D341Med (cell line): ENCODE data around the gene CC2D1A.

Source experiments
- DNase-seq: peaks from one replicate; pipeline ENCODE4 v3.0.0; 2012; ENCODE audit warnings: low spot score

The CC2D1A gene

DNA sequence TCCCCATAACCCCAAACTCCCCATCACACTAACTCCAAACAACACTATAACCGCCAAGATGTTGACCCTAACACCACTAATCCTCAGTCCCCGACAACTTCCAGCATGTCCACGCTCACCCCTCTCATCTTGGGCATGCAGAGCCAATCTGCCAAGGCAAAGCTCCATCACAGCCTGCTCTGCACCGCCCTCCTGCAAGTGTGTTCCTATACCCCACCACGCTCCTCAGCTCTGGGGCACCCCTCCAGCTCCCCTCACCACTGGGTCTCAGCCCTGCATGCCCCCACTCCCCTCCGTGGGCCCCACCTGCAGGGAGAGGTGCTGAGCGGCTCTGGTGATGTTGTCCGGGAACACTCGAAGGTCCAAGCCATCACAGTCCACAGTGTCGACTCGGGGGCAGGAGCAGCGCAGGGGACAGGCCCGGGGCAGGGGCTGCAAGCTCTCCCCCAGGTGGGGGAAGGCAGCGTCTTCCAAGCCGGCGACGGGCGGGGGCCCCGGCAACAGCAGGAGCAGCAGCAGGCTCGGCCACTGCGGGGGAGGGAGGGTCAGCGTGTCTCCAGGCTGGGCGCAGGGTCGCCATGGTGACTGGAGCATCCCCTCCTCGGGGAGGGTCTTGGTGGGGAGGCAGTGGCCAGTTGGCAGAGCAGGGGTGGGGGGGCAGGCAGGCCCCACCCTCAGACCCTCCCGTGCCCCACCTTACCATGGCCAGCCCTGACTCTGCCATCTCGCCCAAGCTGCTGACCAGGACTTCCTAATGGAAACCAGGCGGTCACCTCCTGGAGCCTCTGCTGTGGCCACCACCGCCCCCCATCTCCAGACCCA is 31.7 kb downstream of the CC2D1A start:
- DNase-seq, result peak; percentile 40

DNA sequence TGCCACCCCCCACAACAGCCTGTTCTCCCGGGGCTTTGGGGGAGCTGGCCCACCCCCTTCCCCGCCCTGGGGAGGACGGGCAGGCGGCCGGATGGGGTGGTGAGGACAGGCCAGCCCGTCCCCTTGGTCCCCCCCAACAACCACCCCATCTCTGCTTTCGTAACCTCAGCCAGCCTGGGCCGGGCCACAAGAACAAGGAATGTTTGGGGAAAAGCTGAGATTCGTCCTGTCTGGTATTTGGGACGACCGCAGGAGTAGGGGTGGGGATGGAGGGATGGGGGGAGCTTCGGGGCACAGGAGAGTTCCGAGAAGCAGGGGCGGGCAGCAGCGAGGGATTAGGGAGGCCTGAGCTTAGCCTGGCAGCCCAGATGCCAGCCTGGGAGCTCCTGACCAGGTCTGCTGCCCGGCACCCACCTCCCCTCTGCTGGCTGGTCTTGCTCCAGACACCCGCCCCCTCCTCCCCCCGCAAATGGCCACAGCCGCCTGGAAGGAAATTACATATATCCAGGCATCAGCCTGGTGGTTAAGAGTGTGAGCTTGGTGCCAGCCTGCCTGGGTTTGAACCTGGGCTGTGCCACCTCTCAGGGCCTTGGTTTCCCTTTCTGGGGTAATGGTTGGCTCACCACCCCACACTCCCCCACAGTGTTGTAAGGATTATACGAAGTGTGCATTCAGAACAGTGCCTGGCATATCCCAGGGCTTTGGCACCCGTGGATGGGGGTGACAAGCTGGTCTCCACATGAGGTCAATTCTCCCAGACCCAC is 32.5 kb downstream of the CC2D1A start, which contains the start of gene PODNL1:
TSS of gene PODNL1 (minus strand) at position 117 of the 764 bp plus-strand sequence. CDS start 236 bp downstream, outside the sequence.
- DNase-seq, result peak; percentile 38

GRCh38 chr19:13942023-13942684 is 36.2 kb downstream of the CC2D1A start:
- peak; percentile 2 for DNase-seq

DNA sequence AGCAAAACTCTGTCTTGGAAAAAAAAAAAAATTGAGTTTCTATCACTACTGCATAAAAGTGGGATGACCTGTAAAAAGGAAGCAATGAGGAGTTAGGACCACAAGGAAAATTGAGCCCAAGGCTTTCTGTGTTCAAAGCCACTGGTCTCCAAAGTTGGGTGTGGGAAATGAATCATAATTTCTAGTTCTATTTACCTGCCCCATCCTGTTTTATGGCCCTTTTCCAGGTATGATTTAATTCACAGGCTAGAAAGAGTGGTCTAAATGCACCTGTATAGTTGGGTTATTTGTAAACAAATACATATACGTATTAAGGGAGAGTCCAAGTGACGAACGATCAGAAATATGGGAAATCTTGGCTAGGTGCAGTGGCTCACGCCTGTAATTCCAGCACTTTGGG is 40.4 kb downstream of the CC2D1A start:
- no peak for DNase-seq

DNA sequence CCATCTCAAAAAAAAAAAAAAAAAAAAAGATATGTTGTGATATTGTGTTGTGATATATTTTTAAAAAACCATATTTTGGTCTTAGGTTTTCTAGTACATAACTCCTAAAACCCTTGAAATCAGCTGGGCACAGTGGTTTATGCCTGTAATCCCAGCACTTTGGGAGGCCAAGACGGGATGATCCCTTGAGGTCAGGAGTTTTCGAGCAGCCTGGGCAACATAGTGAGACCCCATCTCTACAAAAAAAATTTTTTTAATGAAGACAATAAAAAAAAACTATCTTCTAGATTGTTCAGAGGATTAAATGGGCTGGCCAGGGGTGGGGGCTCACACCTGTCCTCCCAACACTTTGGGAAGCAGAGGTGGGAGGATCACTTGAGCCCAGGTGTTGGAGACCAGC is 45.0 kb downstream of the CC2D1A start:
- DNase-seq, result no peak

- DNase-seq, result no peak
Observed at GRCh38 chr19:13951799-13952153, 45.8 kb downstream of the CC2D1A start.

- peak; percentile 99 for DNase-seq
Observed at GRCh38 chr19:13952154-13952930, 46.3 kb downstream of the CC2D1A start, which contains the start of gene DCAF15. Gene DCAF15 (plus strand): TSS chr19:13952509. CDS start chr19:13952513, 4 bp downstream.

DNA sequence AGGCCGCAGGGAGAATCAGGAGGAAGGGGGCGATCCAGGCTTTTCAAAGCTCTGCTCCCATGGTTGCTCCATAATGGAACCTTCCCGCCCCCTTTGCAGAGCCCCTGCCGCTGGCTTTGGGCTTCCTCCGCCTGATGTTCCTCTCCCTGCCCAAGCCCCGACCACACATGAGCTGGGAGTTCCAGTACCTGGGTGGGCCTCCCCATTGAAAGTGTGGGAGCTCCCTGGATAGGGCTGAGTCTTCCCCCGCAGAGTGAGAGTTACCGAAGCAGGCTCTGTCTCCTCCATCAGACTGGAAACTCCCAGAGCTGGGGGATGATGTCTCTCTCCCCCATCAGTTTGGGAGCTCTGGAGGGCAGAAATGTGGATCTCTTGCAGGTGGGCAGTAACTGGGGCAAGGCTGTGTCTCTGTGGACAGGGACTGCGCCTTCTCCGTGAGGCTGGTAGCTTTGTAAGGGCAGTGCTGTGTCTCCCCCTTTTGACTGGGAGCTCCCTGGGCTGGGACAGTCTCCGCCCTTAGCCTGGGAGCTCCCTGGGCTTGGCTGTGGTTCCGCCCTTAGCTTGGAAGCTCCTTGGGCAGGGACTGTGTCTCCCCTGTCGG is 47.0 kb downstream of the CC2D1A start:
- DNase-seq, result no peak

- DNase-seq, result no peak
Observed at GRCh38 chr19:13954185-13954584, 48.2 kb downstream of the CC2D1A start.

DNA sequence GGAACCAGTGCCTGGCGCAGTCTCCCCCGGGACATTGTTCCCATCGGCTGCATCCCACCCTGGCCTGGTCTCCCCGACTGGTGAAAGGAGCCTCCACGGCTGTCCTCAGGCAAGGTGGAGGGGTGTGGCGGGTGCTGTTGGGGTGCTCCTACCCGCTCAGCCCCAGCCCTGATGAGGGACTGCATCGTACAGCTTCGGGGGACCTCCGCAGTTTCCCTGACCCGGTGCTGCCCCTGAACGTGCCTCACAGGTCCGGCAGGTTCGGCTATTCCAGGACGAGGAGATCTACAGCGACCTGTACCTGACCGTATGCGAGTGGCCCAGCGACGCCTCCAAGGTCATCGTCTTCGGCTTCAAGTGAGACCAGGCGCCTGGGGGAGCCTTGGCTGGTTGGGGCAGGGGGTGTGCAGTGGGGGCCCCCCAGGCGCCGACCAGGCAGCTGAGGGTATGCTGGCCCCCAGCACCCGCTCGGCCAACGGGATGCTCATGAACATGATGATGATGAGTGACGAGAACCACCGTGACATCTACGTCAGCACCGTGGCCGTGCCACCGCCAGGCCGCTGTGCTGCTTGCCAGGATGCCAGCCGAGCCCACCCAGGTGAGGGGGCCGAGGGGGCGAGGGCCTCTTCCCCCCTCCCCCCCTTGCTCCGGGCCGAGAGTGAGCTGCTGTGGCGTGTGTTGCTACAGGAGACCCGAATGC is 49.8 kb downstream of the CC2D1A start:
- no peak for DNase-seq

GRCh38 chr19:13956365-13956744 is 50.4 kb downstream of the CC2D1A start:
- no peak for DNase-seq

GRCh38 chr19:13957051-13957450 is 51.0 kb downstream of the CC2D1A start:
- DNase-seq, result no peak

DNA sequence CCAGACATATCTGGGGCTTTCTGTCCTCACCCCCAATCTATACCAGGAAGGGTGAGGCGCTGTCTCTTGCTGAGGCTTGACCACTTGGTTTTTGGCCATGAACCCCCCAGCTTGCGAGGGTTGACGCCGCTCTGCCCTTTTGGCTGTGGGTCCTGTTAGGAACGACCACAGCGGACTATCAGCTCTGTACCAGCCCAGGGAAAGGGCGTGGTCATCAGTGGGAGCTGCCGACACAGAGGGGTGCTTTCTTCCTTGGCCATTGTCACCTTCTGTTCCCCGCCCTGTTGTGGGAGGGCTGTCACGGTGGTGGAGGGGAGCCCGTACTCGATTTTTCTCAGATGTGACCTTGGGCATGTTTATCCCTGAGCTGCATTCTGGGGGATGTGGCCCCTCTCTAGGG is 52.0 kb downstream of the CC2D1A start:
- no peak for DNase-seq

DNA sequence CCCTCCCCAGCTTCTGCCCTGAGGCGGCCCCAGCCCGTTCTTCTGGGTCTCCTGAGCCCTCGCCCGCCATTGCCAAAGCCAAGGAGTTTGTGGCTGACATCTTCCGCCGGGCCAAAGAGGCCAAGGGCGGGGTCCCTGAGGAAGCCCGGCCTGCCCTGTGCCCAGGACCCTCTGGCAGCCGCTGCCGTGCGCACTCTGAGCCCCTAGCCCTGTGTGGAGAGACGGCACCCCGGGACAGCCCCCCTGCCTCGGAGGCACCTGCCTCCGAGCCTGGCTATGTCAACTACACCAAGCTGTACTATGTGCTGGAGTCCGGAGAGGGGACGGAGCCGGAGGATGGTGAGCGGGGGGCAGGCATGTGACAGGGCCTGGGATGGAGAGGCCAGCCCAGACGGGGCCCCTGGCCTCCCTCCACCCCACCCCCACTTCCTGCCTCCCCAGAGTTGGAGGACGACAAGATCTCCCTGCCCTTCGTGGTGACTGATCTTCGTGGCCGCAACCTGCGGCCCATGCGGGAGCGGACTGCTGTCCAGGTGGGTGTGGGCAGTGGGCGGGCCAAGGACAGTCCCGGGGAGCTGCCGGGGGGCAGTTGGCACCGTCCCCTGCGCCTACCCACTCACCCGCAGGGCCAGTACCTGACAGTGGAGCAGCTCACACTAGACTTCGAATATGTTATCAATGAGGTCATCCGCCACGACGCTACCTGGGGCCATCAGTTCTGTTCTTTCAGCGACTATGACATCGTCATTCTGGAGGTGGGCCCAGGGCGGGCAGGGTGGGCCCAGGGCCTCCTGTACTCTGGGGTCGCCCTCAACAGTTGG is 53.4 kb downstream of the CC2D1A start:
- DNase-seq, result no peak

GRCh38 chr19:13959962-13960862 is 54.2 kb downstream of the CC2D1A start:
- DNase-seq, result no peak

GRCh38 chr19:13960863-13961784 is 55.1 kb downstream of the CC2D1A start:
- no peak for DNase-seq

DNA sequence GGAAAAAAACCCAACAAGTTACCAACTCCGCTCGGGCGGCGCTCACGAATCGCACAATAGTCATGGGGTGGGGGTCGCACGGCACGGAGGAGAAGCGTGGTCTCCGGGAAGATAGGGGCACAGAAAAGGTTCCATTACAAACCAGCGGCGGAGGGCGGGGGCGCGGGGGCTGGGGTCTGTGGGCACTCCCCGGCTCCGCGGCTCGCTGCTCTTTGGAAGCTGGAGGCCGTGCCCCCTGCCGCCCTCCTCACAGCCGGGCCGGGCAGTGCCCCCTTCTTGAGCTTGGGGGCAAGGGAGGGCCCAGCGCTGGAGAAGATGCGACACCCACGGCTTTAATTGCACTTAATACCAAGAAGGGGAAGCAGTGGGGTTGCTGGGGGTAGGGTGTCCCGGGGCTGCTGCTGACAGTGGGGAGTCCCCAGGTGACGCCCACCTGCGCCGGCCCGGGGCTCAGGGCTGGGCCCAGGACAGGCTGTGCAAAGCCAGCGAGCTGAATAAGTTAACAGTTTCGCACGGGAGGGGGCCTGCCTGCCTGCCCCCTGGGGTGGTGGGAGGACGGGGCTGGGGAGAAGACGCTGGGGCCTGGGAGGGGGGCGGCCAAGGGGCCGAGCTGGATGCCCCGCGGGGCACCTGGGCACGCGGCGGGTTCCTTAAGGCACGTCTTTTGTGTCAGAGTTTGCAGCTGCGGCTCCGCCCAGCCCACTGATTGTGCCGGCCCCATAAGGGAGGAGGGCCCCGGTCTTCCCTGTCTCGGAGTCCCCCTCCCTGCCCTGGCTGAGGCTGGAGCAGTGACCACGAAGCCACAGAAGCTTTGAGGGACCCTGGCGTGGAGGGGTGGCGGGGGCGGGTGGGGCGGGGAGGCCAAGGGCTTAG is 56.1 kb downstream of the CC2D1A start:
- no peak for DNase-seq
